ENCODE measurements around the gene TOGARAM1. TPM values are rescaled to one million over a fixed set of nuclear protein-coding genes. Genes with fewer than 3 reads are reported as not detected.

Gene TOGARAM1
- total and polyA plus RNA-seq, 5 donors from 2014 or later = 6.4 to 17.2 (median 9.3) TPM

DNA sequence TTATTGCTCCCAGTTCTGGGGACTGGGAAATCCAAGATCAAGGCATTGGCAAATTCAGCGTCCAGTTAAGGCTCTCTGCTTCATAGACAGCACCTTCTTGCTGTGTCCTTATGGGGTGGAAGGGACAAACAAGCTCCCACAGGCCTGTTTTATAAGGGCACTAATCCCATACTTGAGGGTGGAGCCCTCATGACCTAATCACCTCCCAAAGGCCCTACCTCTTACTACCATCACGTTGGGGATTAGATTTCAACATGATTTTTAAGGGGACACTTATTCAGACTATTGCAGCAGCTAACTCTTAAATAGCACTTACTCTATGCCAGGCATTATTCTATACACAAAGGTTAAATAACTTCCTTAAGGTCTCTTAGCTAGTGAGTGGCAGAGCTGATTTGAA is 17.3 kb downstream of the TOGARAM1 start:
- H3K4me3 ChIP-seq (ENCODE audit: low read depth, low read length) = no peak overlapping the region
- DNase-seq = no peak
- H3K36me3 ChIP-seq (ENCODE audit: control insufficient read depth, insufficient read depth, low read length) = no peaks in the 10 kb centered on the region
- H3K9me3 Mint-ChIP-seq = peaks cover 0 to 2% (median 0%) of the 10 kb centered on the region in 7 donors
- H3K27ac Mint-ChIP-seq = no peak overlapping the region
- no peak overlapping the region for H3K4me3 Mint-ChIP-seq
- no peak overlapping the region for H3K27ac ChIP-seq (ENCODE audit: insufficient read depth, low read length, poor library complexity, severe bottlenecking)
- ATAC-seq (ENCODE audit: low read depth in 2 of 2) = no peak
- H3K27me3 ChIP-seq (ENCODE audit: control insufficient read depth, insufficient read depth, low read length) = no peaks in the 10 kb centered on the region
- H3K9me3 ChIP-seq (ENCODE audit: control insufficient read depth in 2 of 2, low read length in 2 of 2) = no peaks in the 10 kb centered on the region
- H3K27me3 Mint-ChIP-seq = peaks cover 4% of the 10 kb centered on the region
- peaks cover 26 to 39% (median 32%) of the 10 kb centered on the region in 4 donors for H3K4me1 Mint-ChIP-seq
- H3K36me3 Mint-ChIP-seq = peaks cover 8% of the 10 kb centered on the region
- no peaks in the 10 kb centered on the region for H3K4me1 ChIP-seq (ENCODE audit: control insufficient read depth, insufficient read depth, low read length, poor library complexity, severe bottlenecking)

DNA sequence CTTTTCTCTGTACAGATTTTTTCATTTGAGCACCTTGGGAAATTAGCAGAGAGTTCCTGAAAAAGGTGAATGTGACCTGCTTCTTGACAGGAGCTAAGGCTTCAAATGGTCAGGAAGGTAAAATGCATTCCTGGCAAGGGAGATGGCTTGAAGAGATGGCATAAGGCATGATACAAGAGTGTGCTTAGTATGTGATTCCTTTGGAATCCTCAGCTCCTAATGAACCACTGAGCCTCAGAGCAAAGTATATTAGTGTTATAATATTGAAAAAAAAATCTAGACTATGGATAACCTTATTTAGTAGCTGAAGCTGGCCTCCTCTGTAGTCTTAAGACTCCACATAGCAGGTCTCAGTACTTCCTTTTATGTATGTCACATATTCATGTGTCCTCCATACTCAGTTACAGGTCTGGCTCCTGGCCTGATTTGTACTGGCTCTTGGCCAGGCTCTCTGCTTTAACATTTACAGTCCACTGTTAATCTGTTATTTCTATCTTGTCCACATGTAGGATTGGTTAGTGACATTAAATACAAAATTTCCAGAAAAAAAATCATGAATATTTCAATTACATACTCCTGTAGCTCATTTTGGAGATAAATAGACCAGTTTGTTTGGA is 17.9 kb downstream of the TOGARAM1 start:
- H3K4me3 ChIP-seq (ENCODE audit: low read depth, low read length) = no peak overlapping the region
- Mint-ChIP-seq H3K9me3 (peaks cover 0 to 2% (median 0%) of the 10 kb centered on the region in 7 donors), H3K4me1 (peaks cover 26 to 33% (median 28%) of the 10 kb centered on the region in 4 donors), H3K36me3 (peaks cover 8% of the 10 kb centered on the region), H3K27ac (peak overlapping the region in 1 of 3 donors; percentile 1), H3K27me3 (peaks cover 4% of the 10 kb centered on the region), H3K4me3 (no peak overlapping the region)
- H3K36me3 ChIP-seq (ENCODE audit: control insufficient read depth, insufficient read depth, low read length) = no peaks in the 10 kb centered on the region
- H3K9me3 ChIP-seq (ENCODE audit: control insufficient read depth in 2 of 2, low read length in 2 of 2) = no peaks in the 10 kb centered on the region
- H3K27ac ChIP-seq (ENCODE audit: insufficient read depth, low read length, poor library complexity, severe bottlenecking) = no peak overlapping the region
- H3K4me1 ChIP-seq (ENCODE audit: control insufficient read depth, insufficient read depth, low read length, poor library complexity, severe bottlenecking) = no peaks in the 10 kb centered on the region
- ATAC-seq (ENCODE audit: low read depth in 2 of 2) = no peak
- no peaks in the 10 kb centered on the region for H3K27me3 ChIP-seq (ENCODE audit: control insufficient read depth, insufficient read depth, low read length)
- no peak for DNase-seq

DNA sequence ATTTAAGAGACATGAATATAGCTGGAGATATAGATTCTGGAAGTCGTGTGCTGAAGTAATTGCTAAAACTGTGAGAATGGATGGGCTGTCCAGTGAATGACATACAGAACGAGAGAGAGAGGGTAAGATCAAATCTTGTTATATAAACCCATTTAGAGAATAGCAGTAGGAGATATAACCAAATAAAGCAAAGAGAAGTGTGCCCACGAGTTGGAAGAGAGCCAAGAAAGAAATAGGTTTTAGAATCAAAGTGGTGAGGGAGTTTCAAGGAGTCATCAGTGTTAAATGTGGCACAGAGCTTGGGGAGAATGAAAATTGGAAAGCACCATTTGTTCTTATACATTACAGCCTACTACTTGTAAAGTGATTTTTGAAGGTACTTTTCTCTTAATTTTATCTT is 19.2 kb downstream of the TOGARAM1 start:
- Histone ChIP-seq H3K36me3 (ENCODE audit: control insufficient read depth, insufficient read depth, low read length) (no peaks in the 10 kb centered on the region), H3K4me1 (ENCODE audit: control insufficient read depth, insufficient read depth, low read length, poor library complexity, severe bottlenecking) (no peaks in the 10 kb centered on the region), H3K9me3 (ENCODE audit: control insufficient read depth in 2 of 2, low read length in 2 of 2) (no peaks in the 10 kb centered on the region), H3K4me3 (ENCODE audit: low read depth, low read length) (no peak overlapping the region), H3K27ac (ENCODE audit: insufficient read depth, low read length, poor library complexity, severe bottlenecking) (no peak overlapping the region), H3K27me3 (ENCODE audit: control insufficient read depth, insufficient read depth, low read length) (no peaks in the 10 kb centered on the region)
- Mint-ChIP-seq H3K4me1 (peaks cover 22 to 31% (median 25%) of the 10 kb centered on the region in 4 donors), H3K27ac (no peak overlapping the region), H3K27me3 (peaks cover 4% of the 10 kb centered on the region), H3K9me3 (peaks cover 0 to 1% (median 0%) of the 10 kb centered on the region in 7 donors), H3K4me3 (no peak overlapping the region), H3K36me3 (peaks cover 8% of the 10 kb centered on the region)
- DNase-seq = no peak
- ATAC-seq (ENCODE audit: low read depth in 2 of 2) = no peak

DNA sequence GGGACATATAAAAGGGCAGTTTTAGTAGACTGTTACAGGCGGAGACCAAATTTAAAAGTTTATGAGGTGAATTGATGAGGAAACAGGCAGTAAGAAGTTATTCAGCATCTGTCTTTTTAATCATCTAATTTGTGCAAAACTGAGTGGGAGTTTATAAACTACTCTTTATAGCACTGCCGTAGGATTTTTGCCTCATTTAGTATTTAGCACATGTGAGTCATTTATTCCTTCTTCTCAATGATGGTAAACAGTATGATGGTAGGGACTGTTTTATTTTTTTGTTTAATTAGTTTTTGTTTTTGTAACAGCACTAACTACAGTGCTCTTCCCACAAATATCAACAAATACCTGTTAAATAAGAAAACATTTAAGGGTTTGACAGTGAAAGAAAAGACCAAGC is 20.6 kb downstream of the TOGARAM1 start:
- Mint-ChIP-seq H3K4me3 (no peak overlapping the region), H3K27ac (peak overlapping the region in 1 of 3 donors; percentile 44), H3K9me3 (no peaks in the 10 kb centered on the region), H3K36me3 (peaks cover 8% of the 10 kb centered on the region), H3K27me3 (peaks cover 4% of the 10 kb centered on the region), H3K4me1 (peaks cover 18 to 31% (median 24%) of the 10 kb centered on the region in 4 donors)
- ATAC-seq (ENCODE audit: low read depth in 2 of 2) = no peak
- Histone ChIP-seq H3K4me3 (ENCODE audit: low read depth, low read length) (no peak overlapping the region), H3K27me3 (ENCODE audit: control insufficient read depth, insufficient read depth, low read length) (no peaks in the 10 kb centered on the region), H3K4me1 (ENCODE audit: control insufficient read depth, insufficient read depth, low read length, poor library complexity, severe bottlenecking) (no peaks in the 10 kb centered on the region), H3K27ac (ENCODE audit: insufficient read depth, low read length, poor library complexity, severe bottlenecking) (no peak overlapping the region), H3K36me3 (ENCODE audit: control insufficient read depth, insufficient read depth, low read length) (no peaks in the 10 kb centered on the region), H3K9me3 (ENCODE audit: control insufficient read depth in 2 of 2, low read length in 2 of 2) (no peaks in the 10 kb centered on the region)
- no peak for DNase-seq

DNA sequence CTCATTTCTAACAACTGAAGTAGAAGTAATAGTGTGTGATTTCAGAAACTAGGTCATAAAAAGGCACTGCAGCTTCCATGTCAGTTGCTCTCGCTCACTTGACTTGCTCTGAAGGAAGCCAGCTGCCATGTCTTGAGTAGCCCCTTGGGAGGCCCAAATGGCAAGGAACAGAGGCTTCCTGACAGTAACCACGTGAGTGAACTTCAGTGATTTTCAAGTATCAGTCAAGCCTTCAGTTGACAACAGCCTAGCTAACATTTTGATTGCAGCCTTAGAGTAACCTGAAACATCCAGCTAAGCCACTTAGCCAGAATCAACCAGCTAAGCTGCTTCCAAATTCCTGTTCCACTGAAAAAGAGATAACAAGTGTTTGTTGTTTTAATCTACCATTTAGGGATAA is 26.7 kb downstream of the TOGARAM1 start:
- H3K4me1 ChIP-seq (ENCODE audit: control insufficient read depth, insufficient read depth, low read length, poor library complexity, severe bottlenecking) = no peaks in the 10 kb centered on the region
- H3K27me3 ChIP-seq (ENCODE audit: control insufficient read depth, insufficient read depth, low read length) = no peaks in the 10 kb centered on the region
- H3K27ac ChIP-seq (ENCODE audit: insufficient read depth, low read length, poor library complexity, severe bottlenecking) = no peak overlapping the region
- H3K4me3 Mint-ChIP-seq = no peak overlapping the region
- H3K36me3 Mint-ChIP-seq = no peaks in the 10 kb centered on the region
- H3K4me3 ChIP-seq (ENCODE audit: low read depth, low read length) = no peak overlapping the region
- no peak for ATAC-seq (ENCODE audit: low read depth in 2 of 2)
- no peak overlapping the region for H3K27ac Mint-ChIP-seq
- H3K4me1 Mint-ChIP-seq = peaks cover 0 to 18% (median 13%) of the 10 kb centered on the region in 4 donors
- H3K36me3 ChIP-seq (ENCODE audit: control insufficient read depth, insufficient read depth, low read length) = no peaks in the 10 kb centered on the region
- H3K27me3 Mint-ChIP-seq = no peaks in the 10 kb centered on the region
- DNase-seq = no peak
- no peaks in the 10 kb centered on the region for H3K9me3 ChIP-seq (ENCODE audit: control insufficient read depth in 2 of 2, low read length in 2 of 2)
- H3K9me3 Mint-ChIP-seq = no peaks in the 10 kb centered on the region

DNA sequence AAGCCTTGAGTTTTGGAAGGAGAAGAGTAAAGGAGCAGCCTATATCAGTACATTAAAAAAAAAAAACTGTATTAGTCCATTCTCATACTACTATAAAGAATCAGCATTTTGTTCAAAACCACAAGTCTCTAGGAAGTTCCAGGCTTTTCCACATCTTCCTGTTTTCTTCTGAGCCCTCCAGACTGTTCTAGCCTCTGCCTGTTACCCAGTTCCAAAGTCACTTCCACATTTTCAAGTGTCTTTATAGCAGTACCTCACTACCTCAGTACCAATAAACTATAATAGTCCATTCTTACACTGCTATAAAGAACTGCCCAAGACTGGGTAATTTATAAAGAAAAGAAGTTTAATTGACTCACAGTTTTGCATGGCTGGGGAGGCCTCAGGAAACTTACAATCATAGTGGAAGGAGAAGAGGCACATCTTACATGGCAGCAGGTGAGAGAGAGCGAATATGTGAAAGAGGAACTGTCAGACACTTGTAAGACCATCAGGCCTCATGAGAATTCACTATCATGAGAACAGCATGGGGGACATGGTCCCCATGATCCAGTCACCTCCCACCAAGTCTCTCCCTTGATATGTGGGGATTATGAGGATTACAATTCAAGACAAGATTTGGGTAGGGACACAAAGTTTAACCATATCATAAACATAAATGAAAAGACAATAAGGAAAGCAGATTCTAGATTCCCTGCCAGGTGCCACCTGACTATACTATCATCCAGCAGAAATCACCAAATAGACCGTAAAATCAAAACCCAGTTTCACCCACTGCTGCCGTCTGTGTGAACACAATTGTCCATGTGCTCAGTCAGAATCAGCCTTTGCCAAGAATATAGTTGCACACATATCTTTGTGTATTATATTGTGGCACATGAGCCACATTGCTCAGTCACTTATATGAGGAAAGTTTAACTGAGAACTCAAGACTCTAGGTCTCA is 27.8 kb downstream of the TOGARAM1 start:
- Mint-ChIP-seq H3K36me3 (no peaks in the 10 kb centered on the region), H3K4me3 (no peak overlapping the region), H3K4me1 (peaks cover 0 to 18% (median 13%) of the 10 kb centered on the region in 4 donors), H3K27me3 (no peaks in the 10 kb centered on the region), H3K27ac (peak overlapping the region in 1 of 3 donors; percentile 8), H3K9me3 (no peaks in the 10 kb centered on the region)
- H3K36me3 ChIP-seq (ENCODE audit: control insufficient read depth, insufficient read depth, low read length) = no peaks in the 10 kb centered on the region
- H3K27me3 ChIP-seq (ENCODE audit: control insufficient read depth, insufficient read depth, low read length) = no peaks in the 10 kb centered on the region
- no peak overlapping the region for H3K27ac ChIP-seq (ENCODE audit: insufficient read depth, low read length, poor library complexity, severe bottlenecking)
- no peaks in the 10 kb centered on the region for H3K4me1 ChIP-seq (ENCODE audit: control insufficient read depth, insufficient read depth, low read length, poor library complexity, severe bottlenecking)
- no peaks in the 10 kb centered on the region for H3K9me3 ChIP-seq (ENCODE audit: control insufficient read depth in 2 of 2, low read length in 2 of 2)
- no peak overlapping the region for H3K4me3 ChIP-seq (ENCODE audit: low read depth, low read length)
- DNase-seq (no peak), ATAC-seq (ENCODE audit: low read depth in 2 of 2) (no peak)

DNA sequence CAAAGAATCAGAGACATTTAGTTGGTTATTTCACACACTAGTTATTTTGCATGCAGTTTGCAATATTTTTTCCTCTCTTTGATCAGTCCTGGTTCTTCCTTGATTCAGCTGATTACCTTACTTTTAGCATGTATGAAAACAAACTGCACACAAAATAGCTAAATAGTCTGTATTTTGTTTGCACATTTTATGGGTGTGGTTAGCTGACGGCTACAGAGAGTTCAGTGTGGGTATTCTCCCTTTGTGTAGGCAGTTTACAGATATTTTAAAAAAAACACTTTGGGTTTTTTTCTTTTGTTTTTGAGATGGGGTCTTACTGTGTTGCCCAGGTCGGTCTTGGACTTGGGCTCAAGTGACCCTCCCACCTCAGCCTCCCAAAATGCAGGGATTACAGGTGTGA is 28.5 kb downstream of the TOGARAM1 start:
- no peaks in the 10 kb centered on the region for H3K27me3 Mint-ChIP-seq
- no peaks in the 10 kb centered on the region for H3K9me3 ChIP-seq (ENCODE audit: control insufficient read depth in 2 of 2, low read length in 2 of 2)

More for the DNA sequence above, 28.5 kb downstream of the TOGARAM1 start:
- Histone ChIP-seq H3K27ac (ENCODE audit: insufficient read depth, low read length, poor library complexity, severe bottlenecking) (no peak overlapping the region), H3K4me1 (ENCODE audit: control insufficient read depth, insufficient read depth, low read length, poor library complexity, severe bottlenecking) (no peaks in the 10 kb centered on the region), H3K4me3 (ENCODE audit: low read depth, low read length) (peak overlapping the region; percentile 10), H3K27me3 (ENCODE audit: control insufficient read depth, insufficient read depth, low read length) (no peaks in the 10 kb centered on the region), H3K36me3 (ENCODE audit: control insufficient read depth, insufficient read depth, low read length) (no peaks in the 10 kb centered on the region)
- no peak overlapping the region for H3K4me3 Mint-ChIP-seq
- no peak for ATAC-seq (ENCODE audit: low read depth in 2 of 2)
- no peaks in the 10 kb centered on the region for H3K9me3 Mint-ChIP-seq
- H3K27ac Mint-ChIP-seq = peak overlapping the region in 1 of 3 donors; percentile 8
- H3K36me3 Mint-ChIP-seq = peaks cover 3% of the 10 kb centered on the region
- DNase-seq = no peak
- peaks cover 0 to 18% (median 13%) of the 10 kb centered on the region in 4 donors for H3K4me1 Mint-ChIP-seq
